Measurements from ENCODE around the gene PRRC2B.

PRRC2B gene

DNA sequence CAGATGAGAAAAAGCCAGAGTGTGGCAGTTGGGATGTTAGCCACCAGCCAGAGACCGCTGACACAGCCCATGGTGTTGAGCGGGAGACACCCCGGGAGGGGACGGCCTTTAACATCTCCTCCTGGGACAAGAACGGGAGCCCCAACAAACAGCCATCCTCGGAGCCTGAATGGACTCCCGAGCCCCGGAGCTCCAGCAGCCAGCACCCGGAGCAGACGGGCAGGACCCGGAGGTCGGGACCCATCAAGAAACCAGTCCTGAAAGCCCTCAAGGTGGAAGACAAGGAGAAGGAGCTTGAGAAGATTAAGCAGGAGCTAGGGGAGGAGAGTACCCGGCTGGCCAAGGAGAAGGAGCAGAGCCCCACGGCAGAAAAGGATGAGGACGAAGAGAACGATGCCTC, 80.8 kb downstream of the PRRC2B start:
- no peak for DNase-seq

DNA sequence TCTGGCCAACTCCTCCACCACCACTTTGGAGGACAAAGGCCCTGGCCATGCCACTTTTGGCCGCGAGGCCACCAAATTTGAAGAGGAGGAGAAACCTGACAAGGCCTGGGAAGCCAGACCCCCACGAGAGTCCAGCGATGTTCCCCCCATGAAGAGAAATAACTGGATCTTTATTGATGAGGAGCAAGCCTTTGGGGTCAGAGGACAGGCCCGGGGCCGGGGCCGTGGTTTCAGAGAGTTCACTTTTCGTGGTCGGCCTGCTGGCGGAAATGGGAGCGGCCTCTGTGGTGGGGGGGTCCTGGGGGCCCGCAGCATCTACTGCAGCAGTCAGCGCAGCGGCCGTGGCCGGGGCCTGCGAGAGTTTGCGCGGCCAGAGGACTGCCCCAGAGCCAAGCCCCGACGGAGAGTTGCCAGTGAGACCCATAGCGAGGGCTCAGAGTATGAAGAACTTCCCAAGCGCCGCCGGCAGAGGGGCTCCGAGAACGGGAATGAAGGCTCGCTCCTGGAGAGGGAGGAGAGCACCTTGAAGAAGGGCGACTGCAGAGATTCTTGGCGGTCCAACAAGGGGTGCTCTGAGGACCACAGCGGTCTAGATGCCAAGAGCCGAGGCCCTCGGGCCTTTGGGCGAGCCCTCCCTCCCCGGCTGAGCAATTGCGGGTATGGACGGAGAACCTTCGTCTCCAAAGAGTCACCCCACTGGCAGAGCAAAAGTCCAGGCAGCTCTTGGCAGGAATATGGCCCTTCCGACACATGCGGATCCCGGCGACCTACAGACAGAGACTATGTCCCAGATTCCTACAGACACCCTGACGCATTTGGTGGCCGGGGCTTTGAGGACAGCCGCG, 81.4 kb downstream of the PRRC2B start:
- no peak for DNase-seq

DNA sequence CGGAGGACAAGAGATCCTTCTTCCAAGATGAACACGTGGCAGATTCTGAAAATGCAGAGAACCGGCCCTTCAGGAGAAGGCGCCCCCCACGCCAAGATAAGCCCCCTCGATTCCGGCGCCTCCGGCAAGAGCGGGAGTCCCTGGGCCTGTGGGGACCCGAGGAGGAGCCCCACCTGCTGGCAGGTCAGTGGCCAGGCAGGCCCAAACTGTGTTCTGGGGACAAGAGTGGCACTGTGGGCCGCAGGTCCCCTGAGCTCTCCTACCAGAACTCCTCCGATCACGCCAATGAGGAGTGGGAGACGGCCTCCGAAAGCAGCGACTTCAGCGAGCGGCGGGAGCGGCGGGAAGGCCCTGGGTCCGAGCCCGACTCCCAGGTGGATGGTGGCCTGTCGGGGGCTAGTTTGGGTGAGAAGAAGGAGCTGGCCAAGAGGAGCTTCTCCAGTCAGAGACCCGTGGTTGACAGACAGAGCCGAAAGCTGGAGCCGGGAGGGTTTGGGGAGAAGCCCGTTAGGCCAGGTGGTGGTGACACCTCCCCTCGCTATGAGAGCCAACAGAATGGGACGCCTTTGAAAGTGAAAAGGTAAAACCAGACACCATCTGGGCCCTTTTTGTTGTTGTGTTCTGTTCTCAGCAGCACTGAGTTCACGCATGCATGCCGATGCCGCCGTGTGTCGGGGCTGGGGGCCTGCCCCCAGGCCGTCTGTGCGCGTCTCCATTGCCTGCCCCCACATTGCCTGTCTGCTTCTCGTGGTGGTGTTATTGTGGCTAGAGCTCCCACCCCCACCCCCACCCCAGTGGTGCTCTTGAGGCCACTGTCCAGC, 82.3 kb downstream of the PRRC2B start:
- no peak for DNase-seq

DNA sequence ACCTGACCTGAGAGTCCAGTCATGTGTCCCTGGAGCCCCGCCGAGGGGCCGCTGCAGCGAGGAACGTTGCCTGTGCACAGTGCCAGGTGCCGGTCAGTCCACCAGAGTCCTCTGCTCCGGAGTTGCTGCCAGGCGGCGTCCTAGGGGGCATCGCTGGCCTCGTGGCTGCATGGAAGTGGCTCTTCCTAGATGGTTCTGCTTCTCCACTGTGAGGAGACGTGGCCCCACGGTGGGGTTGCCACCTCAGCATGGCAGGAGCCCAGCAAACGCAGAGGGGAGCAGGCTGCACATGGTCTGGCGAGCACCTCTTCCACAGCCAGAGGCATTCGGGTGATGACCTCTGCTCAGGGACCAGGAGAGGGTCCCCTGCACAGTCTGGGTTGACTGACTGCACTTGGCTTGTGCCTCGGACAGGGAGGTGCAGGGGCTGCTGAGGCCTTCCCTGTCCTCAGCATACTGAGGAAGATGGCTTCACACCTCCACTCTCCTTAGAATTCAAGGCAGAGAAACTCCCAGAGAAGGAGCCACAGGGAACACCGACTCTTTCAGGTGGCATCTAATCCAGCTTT, 83.0 kb downstream of the PRRC2B start:
- DNase-seq, result no peak

DNA sequence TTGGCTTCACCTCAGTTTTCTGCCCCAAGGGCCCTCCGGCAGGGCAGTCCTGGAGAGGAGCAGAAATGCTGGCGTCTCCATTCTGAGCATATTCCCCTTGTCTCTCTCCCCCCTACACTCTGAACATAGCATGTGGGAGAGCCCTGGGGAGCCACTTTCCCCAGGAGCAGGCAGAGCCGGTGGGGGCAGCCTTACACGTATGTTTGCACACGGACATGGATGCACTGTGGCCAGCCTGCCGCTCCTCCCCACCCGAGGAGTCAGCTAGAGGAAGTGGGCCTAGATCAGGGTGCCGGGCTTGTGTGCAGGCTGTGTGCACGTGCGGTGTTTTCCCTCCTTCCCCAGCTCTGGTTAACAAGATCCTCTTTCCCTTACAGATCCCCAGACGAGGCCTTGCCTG, 83.5 kb downstream of the PRRC2B start:
- DNase-seq, result no peak

DNA sequence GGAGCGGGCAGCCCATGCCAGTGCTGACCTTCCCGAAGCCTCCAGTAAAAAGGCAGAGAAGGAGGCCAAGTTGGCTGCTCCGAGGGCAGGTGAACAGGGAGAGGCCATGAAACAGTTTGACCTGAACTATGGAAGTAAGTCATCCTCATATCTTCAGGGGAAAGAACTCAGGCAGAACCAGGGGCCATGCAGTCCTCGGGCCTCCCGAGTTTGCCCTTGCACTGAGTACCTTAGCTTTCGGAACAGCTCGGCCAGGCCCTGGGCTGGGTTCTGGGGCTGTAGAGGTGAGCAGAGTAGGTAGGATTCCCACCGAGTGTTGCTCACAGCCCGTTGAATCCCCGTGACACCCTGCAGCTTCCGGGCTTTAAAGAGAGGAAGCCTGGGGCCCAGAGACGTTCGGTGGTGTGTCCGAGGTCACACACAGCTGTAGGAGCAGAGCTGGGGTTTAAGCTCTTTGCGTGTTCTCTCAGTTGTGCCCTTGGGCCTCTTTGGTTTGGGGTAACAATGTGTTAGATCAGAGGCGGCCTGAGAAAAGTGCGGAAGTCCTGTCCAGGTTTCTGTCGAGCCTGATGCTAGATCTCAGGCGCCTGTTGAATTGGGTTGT, 84.0 kb downstream of the PRRC2B start:
- DNase-seq, result no peak

DNA sequence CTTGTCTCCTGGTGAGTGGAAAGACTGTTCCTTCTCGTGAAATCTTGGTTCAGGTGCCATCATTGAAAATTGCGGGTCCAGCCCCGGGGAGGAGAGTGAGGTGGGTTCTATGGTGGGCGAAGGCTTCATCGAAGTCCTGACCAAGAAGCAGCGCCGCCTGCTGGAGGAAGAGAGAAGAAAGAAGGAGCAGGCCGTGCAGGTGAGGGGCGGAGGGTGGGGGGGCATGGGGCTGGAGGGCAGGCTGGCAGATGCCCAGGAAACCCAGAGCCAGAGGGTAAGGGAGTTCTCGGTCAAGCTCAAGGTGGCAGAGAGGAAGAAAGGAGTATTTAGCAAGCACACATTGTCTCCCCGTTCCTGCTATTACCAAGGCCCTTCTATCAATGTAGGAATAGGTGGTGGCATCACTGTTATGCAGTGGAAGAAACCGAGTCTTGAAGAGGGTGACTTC, 84.6 kb downstream of the PRRC2B start:
- DNase-seq, result no peak

DNA sequence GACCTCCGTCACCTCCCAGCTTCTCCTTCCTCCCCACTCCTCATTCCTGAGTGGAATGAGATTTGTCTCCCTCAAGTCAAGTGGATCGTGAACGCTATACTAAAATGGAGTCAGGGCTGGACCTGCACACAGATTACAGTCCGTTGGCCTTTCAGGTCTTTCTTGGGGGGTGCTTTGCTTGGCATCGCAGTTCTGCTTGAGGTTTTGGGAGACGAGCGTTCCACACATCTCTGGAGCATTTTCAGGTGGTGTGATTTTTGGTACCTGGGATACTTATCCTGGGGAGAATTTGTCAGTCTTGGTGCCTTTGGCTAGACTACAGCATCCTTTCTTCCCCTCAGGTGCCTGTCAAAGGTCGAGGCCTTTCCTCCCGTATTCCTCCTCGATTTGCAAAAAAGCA, 85.0 kb downstream of the PRRC2B start:
- no peak for DNase-seq

DNA sequence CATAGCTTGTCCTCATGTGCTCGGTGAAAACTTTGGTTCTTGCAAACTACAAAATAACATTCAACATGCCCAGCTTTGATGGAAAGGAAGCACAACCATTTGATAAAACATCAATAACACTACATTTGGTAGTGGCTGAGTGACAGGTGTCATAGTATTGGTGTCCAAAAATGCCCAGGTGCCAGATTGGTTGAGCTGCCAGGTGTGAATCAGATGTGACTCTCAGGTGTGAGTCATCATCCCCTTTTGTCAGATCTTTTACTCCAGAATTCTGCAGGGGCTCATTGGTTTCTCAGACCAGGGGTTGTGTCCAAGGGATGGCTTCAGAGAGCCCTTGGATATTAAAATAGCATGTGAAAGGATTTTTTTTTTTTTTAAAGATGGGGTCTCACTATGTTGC, 86.4 kb downstream of the PRRC2B start:
- no peak for DNase-seq

DNA sequence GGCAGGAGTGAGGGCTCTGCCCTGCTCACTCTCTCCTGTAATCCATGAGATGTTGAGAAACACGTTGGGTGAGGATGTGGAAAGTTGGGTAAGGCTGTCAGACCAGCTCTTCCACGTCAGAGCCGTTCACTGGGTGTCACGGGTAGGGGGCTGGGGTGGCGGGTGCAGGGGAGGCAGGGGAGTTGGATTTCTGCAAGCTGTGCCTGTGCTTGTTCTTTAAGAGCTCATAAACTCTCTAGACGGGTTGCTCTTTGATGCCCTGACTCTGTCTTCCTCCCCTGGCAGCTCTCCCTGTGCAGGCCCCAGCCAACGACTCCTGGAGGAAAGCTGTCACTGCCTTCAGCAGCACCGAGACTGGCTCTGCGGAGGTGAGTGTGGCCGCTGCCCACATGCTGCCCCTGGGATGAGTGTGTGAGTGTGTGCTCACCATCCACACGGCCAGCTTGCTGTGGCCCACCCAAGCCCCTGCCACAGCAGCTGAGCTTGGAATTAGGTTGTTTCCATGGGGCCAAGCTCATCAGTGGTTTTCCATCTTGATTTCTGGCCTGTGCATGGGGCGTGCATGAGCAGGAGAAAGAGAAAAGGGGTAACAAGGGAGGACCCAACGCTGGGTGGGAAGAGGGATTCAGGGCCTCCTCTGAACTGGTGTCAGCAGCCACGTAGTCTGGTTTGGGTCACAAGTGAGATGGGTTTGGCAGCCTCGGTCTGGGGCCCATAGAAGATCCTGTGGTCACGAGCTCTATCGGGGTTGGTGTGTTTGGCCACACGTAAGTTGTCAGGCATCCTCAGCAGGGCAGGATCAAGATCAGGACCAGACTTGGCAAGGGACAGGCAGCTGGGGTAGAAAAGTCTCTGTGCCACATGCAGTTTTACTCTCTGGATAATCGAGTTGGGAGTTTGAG, 87.8 kb downstream of the PRRC2B start:
- no peak for DNase-seq

DNA sequence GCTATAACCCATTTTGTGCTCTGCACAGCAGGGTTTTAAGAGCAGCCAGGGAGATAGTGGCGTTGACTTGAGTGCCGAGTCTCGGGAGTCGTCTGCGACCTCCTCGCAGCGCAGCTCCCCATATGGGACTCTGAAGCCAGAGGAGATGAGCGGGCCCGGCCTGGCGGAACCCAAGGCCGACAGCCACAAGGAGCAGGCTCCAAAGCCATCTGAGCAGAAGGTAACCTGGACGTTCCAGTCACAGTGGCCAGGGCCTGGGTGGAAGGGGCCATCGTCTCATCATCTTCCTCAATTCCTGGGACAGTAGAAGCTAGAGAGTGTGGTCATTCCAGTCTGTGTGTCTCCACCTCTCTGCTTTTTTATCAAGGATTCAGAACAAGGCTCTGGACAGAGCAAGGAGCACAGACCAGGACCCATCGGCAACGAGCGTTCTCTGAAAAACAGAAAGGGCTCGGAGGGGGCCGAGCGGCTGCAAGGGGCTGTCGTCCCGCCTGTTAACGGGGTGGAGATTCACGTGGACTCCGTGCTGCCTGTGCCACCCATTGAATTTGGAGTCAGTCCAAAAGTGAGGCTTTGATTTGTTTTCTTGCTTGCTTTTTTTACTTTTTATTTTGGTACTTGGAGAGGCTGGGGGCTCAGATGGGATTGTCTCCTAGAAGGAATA, 88.6 kb downstream of the PRRC2B start:
- DNase-seq, result no peak

DNA sequence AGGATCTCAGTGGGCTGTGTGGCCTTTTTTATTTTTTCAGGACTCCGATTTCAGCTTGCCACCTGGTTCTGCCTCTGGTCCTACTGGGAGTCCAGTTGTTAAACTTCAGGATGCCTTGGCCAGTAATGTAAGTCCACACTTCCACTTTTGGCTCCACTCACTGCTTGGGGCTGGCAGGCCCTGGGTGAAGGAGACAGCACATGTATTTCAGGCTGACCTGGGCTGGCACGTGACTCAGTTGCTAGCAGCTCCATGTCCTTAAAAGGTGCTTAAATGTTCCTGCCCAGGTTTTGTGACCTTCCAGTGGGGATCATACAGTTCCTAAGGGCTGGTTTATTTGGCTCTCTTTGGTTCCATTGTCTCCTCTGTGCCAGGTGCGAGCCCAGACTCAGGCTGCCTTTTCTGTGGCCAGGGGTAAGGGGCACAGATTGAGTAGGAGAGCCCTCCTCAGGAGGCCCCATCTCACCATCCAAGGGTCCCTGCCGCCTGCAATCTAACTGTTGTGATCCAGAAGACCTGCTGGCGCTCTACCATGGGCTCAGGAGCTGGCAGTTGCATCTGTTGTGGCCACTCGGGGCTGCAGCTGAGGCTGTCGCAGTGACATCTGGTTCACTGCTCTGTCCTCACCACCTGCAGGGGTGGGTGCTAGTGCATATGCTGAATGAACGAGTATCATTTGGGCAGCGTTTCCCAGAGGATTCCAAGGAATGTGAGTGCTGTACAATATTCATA, 89.6 kb downstream of the PRRC2B start:
- DNase-seq, result no peak

DNA sequence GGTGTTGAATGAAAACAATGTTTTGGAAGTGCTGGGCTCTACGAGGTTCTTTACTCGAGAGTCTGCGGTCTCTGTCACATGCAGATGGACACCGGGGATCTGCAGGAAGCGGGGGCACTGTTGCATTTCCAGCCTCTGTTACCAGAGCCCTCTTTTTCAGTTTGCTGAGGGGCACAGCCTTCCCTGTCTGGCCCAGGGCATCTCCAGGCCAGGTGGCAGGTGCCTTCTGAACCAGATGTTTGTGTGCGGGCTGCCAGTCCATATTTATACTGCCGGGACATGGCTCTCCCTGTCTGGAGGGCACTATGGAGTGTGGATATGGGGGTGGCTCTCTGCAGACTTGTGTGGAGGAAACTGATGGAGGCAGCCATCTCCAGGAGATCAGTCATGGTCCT, 90.2 kb downstream of the PRRC2B start:
- DNase-seq, result no peak

DNA sequence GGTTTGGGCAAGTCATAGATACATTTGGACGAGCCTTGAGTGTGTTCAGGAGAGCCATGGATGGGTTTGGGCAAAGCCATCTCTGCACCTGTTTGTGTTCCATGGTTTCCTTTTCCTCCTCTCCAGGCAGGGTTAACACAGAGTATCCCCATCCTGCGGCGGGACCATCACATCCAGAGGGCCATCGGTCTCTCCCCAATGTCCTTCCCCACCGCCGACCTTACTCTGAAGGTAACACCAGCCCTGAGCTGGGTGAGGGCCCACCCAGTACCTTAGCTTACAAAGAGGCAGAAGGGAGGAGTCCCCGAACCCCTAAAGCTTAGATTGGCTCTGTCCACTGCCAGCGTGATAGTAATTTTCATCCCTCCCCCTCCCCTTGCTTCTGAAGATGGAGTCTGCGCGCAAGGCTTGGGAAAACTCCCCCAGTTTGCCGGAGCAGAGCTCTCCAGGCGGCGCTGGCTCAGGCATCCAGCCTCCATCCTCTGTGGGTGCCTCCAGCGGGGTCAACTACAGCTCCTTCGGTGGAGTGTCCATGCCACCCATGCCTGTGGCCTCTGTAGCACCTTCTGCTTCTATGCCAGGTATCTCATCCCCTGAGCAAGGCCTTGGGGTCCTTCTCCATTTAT, 90.8 kb downstream of the PRRC2B start:
- no peak for DNase-seq

DNA sequence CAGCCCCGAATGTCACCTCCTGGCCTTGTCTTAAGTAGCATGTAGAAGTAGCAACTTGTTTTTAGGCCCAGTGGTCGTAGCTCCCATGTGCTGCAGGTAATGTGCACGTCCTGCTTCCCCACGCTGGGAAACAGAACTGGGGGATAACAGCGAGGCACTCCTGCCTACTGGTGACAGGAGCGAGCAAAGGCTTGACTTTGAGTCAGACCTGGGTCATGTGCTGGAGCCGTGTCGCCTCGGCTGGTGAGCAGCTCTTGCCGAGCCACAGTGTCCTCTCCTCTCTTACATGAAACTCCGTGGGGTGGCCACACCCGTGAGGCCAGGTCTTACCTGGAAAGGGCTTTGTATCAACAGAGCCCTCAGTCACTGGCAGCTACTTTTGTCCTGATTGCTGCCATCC, 91.3 kb downstream of the PRRC2B start:
- no peak for DNase-seq

DNA sequence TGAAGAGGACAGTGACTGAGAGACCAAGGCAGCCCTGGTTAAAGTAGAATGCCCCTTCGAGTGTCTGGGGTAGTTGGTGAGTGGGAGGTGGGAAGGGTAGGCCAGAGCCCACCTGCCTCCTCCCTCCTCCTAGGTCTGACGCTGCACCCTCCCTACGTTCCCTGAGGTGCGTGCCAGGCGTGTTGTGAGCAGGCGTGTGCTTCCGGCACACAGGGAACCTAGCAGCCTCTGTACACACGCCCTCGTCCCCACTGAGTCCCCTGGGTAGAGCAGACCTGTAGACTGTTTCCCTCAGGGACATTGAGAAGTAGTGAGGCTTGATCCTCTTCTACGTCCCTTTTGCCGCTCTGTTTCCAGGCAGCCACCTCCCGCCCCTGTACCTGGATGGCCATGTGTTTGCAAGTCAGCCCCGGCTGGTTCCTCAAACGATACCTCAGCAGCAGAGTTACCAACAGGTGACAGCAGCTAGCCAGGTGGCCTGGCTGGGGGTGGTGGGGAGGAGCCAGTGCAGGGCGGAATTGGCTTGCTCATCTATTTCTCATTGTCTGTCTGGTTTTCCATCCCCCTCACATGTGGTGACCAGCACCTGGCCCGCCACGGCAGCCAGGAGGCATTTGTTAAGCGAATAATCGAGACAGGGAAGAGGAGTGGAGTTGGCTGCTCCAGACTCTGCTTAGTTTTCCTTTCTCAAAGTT, 92.0 kb downstream of the PRRC2B start:
- no peak for DNase-seq

DNA sequence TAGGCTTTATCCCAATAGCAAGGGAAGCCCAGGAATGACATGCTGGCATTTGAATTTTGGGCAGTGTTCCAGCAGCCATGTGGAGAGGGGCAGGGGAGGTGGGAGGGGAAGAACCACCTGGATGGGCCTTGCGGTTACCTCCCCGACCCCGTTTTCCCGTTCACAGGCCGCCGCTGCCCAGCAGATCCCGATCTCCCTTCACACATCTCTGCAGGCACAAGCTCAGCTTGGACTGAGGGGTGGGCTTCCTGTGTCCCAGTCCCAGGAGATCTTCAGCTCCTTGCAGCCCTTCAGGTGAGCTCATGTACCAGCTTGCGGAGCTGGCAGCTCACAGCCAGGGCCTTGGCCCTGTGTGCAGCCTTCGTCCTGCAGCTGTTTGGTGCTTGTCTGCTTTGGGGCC, 93.1 kb downstream of the PRRC2B start:
- DNase-seq, result no peak

DNA sequence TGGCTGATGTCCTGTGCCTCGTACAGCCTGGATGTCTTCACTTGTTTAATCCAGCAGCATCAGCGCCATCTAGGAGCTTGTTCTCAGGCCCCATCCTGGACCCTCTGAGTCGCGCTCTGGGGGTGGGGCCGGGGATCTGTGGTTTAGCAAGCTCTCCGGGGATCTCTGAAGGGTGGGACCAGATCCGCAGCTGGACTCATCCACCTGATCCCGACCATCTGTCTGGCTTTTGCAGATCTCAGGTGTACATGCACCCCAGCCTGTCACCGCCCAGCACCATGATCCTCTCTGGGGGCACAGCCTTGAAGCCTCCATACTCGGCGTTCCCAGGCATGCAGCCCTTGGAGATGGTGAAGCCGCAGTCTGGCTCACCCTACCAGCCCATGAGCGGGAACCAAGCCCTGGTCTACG, 93.7 kb downstream of the PRRC2B start:
- DNase-seq, result no peak

DNA sequence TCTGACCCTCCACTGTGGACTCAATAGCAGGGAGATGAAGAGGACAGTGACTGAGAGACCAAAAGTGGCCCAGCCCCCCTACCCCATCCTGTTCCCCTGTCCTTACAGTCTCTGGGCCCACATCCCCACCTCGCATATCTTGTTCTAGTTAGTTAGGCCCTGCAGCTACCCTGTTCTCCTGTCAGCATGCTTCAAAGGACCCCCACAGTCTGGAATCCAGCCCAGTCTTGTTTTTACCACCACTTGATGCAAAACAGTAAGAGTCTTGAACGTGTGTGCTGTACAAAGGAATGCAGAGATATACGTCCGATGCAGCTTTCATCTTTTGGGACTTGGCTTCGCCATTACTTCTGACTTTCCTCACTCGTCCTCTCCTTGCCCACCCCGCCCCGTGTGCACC, 96.6 kb downstream of the PRRC2B start:
- DNase-seq, result no peak

All from DMS153 (cell line).